Peyer's patch (tissue), 4 donors: ENCODE measurements around the gene WDTC1. TPM values are rescaled to one million over a fixed set of nuclear protein-coding genes. Genes with fewer than 3 reads are reported as not detected.

Experiments
- DNase-seq, 3 donors: peaks; one replicate each; pipeline ENCODE4 v3.0.0-alpha.2; 2017 to 2019
- H3K27ac ChIP-seq, 4 donors: fragments of 200-600 bp; sonication (generic); one replicate each; pipeline ENCODE4 v1.5.1; 2016 to 2019
- H3K27me3 ChIP-seq, 2 donors: fragments of 200-600 bp; sonication (generic); one replicate each; pipeline ENCODE4 v1.5.1; 2019
- H3K36me3 ChIP-seq, 3 donors: fragments of 200-600 bp; sonication (generic); one replicate each; pipeline ENCODE4 v1.5.1; 2016 to 2019
- H3K4me1 ChIP-seq, 4 donors: fragments of 200-600 bp; sonication (generic); one replicate each; pipeline ENCODE4 v1.5.1; 2016 to 2019
- H3K4me3 ChIP-seq, 4 donors: fragments of 200-600 bp; sonication (generic); 1 replicate in 3 of 4; 2 replicates in 1 of 4; pipeline ENCODE4 v1.5.1; 2016 to 2019; ENCODE audit warnings: mild to moderate bottlenecking in 1 of 4
- H3K9me3 ChIP-seq, 4 donors: fragments of 200-600 bp; sonication (generic); one replicate each; pipeline ENCODE4 v1.5.1; 2016 to 2019; ENCODE audit warnings: mild to moderate bottlenecking in 1 of 4
- CTCF ChIP-seq, 6 experiments: fragments of 450-650 bp in 4 of 6; fragments of 200-600 bp in 2 of 6; sonication (generic) in 1 of 6; IDR thresholded peaks; one replicate each; pipeline ENCODE4 v1.5.1; 2017 to 2019; ENCODE audit warnings: antibody characterized with exemption in 6 of 6, mild to moderate bottlenecking in 3 of 6, moderate library complexity in 1 of 6
- POLR2A ChIP-seq, 2 donors: fragments of 450-650 bp; IDR thresholded peaks; one replicate each; pipeline ENCODE4 v1.5.1; 2017; ENCODE audit warnings: antibody characterized with exemption in 2 of 2, mild to moderate bottlenecking in 2 of 2, moderate library complexity in 2 of 2
- total RNA-seq, 4 donors: library from RNA; depleted of rRNA; stranded (reverse); fragments of >200 nt; gene quantifications; one replicate each; pipeline ENCODE4 v1.1.0, GENCODE V29; 2016

The WDTC1 gene
- total RNA-seq, 4 donors from 2014 or later = 30.5 to 53.3 (median 40.7) TPM

- Histone ChIP-seq H3K36me3 (peaks cover 0 to 49% (median 0%) of the 10 kb centered on the region in 3 donors), H3K27ac (no peak overlapping the region), H3K4me3 (no peak overlapping the region), H3K27me3 (no peaks in the 10 kb centered on the region), H3K9me3 (no peaks in the 10 kb centered on the region), H3K4me1 (peaks cover 0 to 10% (median 8%) of the 10 kb centered on the region in 4 donors)
- TF ChIP-seq POLR2A (IDR thresholded peaks at IDR 0.05) = no peak
- DNase-seq = no peak
Observed at GRCh38 chr1:27336756-27337155, 102.3 kb downstream of the WDTC1 start.

GRCh38 chr1:27338751-27339150, 104.3 kb downstream of the WDTC1 start:
- DNase-seq = no peak
- no peaks in the 10 kb centered on the region for H3K27me3 ChIP-seq
- TF ChIP-seq POLR2A (IDR thresholded peaks at IDR 0.05) (no peak), CTCF (IDR thresholded peaks at IDR 0.05) (no peak)
- H3K9me3 ChIP-seq = no peaks in the 10 kb centered on the region
- peaks cover 0 to 15% (median 9%) of the 10 kb centered on the region in 4 donors for H3K4me1 ChIP-seq
- peaks cover 0 to 29% (median 0%) of the 10 kb centered on the region in 3 donors for H3K36me3 ChIP-seq
- H3K4me3 ChIP-seq = no peak overlapping the region
- no peak overlapping the region for H3K27ac ChIP-seq

- Histone ChIP-seq H3K4me1 (peaks cover 0 to 15% (median 11%) of the 10 kb centered on the region in 4 donors), H3K27ac (no peak overlapping the region), H3K4me3 (no peak overlapping the region), H3K36me3 (peaks cover 0 to 25% (median 0%) of the 10 kb centered on the region in 3 donors), H3K9me3 (no peaks in the 10 kb centered on the region), H3K27me3 (no peaks in the 10 kb centered on the region)
- DNase-seq = no peak
- TF ChIP-seq POLR2A (IDR thresholded peaks at IDR 0.05) (no peak), CTCF (IDR thresholded peaks at IDR 0.05) (no peak)
Observed at GRCh38 chr1:27339213-27339612, 104.8 kb downstream of the WDTC1 start.

- DNase-seq = peak; percentile 72 to 84 (median 78)
- H3K27me3 ChIP-seq = no peaks in the 10 kb centered on the region
- no peak for TF ChIP-seq CTCF (IDR thresholded peaks at IDR 0.05)
- TF ChIP-seq POLR2A (IDR thresholded peaks at IDR 0.05) = no peak
- H3K4me3 ChIP-seq = peak within 1 kb of the TSS; percentile 41 to 63 (median 46)
- H3K4me1 ChIP-seq = peaks cover 0 to 15% (median 11%) of the 10 kb centered on the region in 4 donors
- H3K27ac ChIP-seq = peak within 1 kb of the TSS; percentile 71 to 94 (median 80)
- H3K9me3 ChIP-seq = no peaks in the 10 kb centered on the region
- H3K36me3 ChIP-seq = peaks cover 0 to under 1% (median 0%) of the 10 kb centered on the region in 3 donors
Observed at GRCh38 chr1:27341525-27342252, 107.3 kb downstream of the WDTC1 start, which contains the start of gene SYTL1. TSS of gene SYTL1 (plus strand) at chr1:27342022. CDS start at chr1:27345335, 3,313 bp downstream.

GRCh38 chr1:27342391-27342777, 108.0 kb downstream of the WDTC1 start:
- peak overlapping the region; percentile 41 to 63 (median 46) for H3K4me3 ChIP-seq
- H3K9me3 ChIP-seq = no peaks in the 10 kb centered on the region
- H3K4me1 ChIP-seq = peaks cover 0 to 15% (median 11%) of the 10 kb centered on the region in 4 donors
- no peaks in the 10 kb centered on the region for H3K27me3 ChIP-seq
- H3K27ac ChIP-seq = peak overlapping the region; percentile 49 to 94 (median 80)
- TF ChIP-seq CTCF (IDR thresholded peaks at IDR 0.05) (no peak), POLR2A (IDR thresholded peaks at IDR 0.05) (no peak)
- peak in 2 of 3 donors; percentile 59 to 63 for DNase-seq
- no peaks in the 10 kb centered on the region for H3K36me3 ChIP-seq
